Stimulated activated CD8-positive, alpha-beta memory T cell treated with anti-CD3 and anti-CD28 coated beads, Interleukin-4, amount 100 ng/mL, for 4 hours (primary cell): Measurements from ENCODE around the gene LPAR3.

Experiments
- DNase-seq, 2 donors: peaks; one replicate each; pipeline ENCODE4 v3.0.0-alpha.2; 2020; ENCODE audit warnings: low read depth in 2 of 2, low spot score in 1 of 2

Gene LPAR3

GRCh38 chr1:84859866-84860265 is 33.1 kb downstream of the LPAR3 start:
- DNase-seq, result no peak

GRCh38 chr1:84857906-84858305 is 35.1 kb downstream of the LPAR3 start:
- DNase-seq, result no peak

GRCh38 chr1:84856726-84857270 is 36.2 kb downstream of the LPAR3 start:
- DNase-seq, result no peak

GRCh38 chr1:84855691-84856630 is 37.0 kb downstream of the LPAR3 start:
- DNase-seq, result no peak

GRCh38 chr1:84855168-84855567 is 37.8 kb downstream of the LPAR3 start:
- DNase-seq, result no peak

- DNase-seq, result no peak
Observed at GRCh38 chr1:84853741-84854721, 39.0 kb downstream of the LPAR3 start.

GRCh38 chr1:84851839-84852238 is 41.2 kb downstream of the LPAR3 start:
- DNase-seq, result no peak

- DNase-seq, result no peak
Observed at GRCh38 chr1:84849357-84849975, 43.5 kb downstream of the LPAR3 start.

GRCh38 chr1:84847253-84848250 is 45.5 kb downstream of the LPAR3 start:
- no peak for DNase-seq

- DNase-seq, result no peak
Observed at GRCh38 chr1:84846387-84846786, 46.6 kb downstream of the LPAR3 start.

GRCh38 chr1:84845357-84845756 is 47.6 kb downstream of the LPAR3 start:
- DNase-seq, result no peak

GRCh38 chr1:84844094-84844493 is 48.9 kb downstream of the LPAR3 start:
- no peak for DNase-seq

- no peak for DNase-seq
Observed at GRCh38 chr1:84842748-84843231, 50.2 kb downstream of the LPAR3 start.

GRCh38 chr1:84841971-84842370 is 51.0 kb downstream of the LPAR3 start:
- DNase-seq, result no peak

- DNase-seq, result no peak
Observed at GRCh38 chr1:84840346-84840745, 52.7 kb downstream of the LPAR3 start.

- no peak for DNase-seq
Observed at GRCh38 chr1:84839544-84839943, 53.5 kb downstream of the LPAR3 start.

GRCh38 chr1:84836145-84836544 is 56.9 kb downstream of the LPAR3 start:
- no peak for DNase-seq

GRCh38 chr1:84835169-84835568 is 57.8 kb downstream of the LPAR3 start:
- DNase-seq, result no peak

- DNase-seq, result no peak
Observed at GRCh38 chr1:84834419-84835064, 58.5 kb downstream of the LPAR3 start.
